GM12875 (cell line): ENCODE measurements around the gene SYNE2.

Source experiments
- H3K4me3 ChIP-seq: one replicate; pipeline ENCODE4 v1.5.1; 2011; ENCODE audit warnings: low read depth, low read length, control low read depth
- TF ChIP-seq, protein P1 (sequence below): IDR thresholded peaks from 2 replicates; pipeline ENCODE4 v1.5.1; 2011; ENCODE audit warnings: low read depth, mild to moderate bottlenecking, control low read depth, inconsistent platforms, low read length, moderate library complexity, borderline replicate concordance; ENCODE audit not compliant: insufficient read depth

Gene SYNE2

DNA sequence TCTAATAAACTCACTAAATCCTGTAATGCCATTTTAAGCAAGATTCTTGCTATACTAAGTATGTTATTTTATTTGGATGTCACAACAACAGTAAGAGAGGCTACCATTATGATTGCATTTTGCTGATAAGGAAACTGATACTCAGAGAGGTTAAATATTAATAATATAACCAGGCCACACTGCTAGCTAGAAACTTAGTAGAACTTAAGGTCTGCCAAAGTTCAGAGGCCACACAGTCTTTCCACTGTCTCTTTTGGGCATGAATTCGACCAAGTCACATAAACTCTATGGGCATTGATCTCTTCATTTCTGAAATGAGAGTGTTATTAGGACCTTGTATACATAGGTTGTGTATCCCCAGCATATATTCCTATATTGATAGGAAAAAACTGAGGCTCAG is 147.9 kb downstream of the SYNE2 start:
- no peak overlapping the region for H3K4me3 ChIP-seq
- TF ChIP-seq, protein P1, sequence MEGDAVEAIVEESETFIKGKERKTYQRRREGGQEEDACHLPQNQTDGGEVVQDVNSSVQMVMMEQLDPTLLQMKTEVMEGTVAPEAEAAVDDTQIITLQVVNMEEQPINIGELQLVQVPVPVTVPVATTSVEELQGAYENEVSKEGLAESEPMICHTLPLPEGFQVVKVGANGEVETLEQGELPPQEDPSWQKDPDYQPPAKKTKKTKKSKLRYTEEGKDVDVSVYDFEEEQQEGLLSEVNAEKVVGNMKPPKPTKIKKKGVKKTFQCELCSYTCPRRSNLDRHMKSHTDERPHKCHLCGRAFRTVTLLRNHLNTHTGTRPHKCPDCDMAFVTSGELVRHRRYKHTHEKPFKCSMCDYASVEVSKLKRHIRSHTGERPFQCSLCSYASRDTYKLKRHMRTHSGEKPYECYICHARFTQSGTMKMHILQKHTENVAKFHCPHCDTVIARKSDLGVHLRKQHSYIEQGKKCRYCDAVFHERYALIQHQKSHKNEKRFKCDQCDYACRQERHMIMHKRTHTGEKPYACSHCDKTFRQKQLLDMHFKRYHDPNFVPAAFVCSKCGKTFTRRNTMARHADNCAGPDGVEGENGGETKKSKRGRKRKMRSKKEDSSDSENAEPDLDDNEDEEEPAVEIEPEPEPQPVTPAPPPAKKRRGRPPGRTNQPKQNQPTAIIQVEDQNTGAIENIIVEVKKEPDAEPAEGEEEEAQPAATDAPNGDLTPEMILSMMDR: no peak

DNA sequence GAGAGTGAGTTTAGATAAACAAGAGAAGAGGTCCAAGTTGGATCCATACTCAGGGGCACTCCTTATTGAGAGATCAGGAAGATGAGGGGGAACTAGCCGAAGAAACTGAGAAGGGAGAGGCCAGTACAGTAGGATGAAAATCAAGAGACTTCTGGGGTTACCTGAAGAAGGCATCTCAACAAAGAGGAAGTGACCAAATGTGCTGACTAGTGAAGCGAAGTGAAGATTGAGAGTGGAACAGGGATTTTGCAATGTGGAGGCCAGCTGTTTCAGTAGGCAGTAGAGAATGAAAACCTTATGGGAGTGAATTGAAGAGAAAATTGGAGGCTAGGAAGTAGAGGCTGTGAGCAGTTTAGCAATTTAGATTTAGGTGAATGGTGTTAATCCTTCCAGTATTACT is 153.0 kb downstream of the SYNE2 start:
- TF ChIP-seq, protein P1: no peak
- no peak overlapping the region for H3K4me3 ChIP-seq

DNA sequence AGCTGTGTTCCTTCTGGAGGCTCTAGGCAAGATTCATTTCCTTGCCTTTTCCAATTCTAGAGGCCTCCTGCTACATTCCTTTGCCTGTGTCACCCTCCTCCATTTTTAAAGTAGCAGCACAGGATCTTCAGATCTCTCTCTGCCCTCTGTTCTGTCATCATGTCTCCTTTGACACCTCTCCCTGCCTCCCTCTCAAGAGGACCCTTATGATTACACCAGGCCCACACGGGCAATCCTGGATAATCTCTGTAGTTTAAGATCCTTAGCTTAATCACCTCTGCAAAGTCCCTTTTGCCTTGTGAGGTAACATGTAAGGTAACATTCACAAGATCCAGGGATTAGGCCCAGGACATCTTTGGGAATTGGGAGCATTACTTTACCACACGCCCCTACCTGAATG is 155.2 kb downstream of the SYNE2 start:
- no peak overlapping the region for H3K4me3 ChIP-seq
- TF ChIP-seq, protein P1: no peak

DNA sequence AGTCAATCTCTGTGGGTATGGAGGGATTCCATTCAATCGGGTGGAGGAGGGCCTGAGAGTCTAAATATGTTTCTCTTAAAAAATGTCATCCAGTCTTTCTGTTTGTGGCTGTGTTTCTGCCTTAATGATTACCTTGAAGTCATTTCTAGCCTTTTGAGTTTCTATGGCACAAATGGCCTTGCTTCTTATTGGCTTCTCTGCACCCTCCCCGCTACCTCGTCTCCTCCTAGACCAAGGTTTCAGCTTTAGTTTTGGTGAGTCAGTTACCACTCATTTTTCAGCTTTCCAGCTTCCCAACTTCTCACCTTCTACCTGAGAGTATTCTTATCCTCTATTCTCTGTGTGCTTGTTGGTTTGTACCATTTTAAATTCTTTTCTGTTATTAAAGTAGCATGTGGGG is 159.2 kb downstream of the SYNE2 start:
- TF ChIP-seq, protein P1: no peak

DNA sequence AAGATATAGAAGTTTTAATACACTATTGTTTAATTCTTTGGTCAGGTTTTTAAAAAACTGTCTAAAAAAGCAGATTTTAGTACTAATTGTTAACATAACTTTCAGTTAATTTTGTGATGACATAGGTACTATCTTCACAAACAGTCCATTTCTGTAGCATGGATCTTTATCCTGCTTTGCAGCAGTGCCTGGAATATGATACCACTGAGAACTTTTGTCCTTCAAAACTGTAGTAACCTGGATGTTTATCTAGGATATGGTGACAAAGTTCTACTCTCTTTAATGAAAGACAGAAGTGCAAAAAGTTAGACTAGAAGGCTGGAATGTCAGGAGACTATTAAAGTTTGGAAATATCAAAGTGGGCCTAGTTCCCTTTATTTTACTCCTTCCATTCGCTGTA is 159.9 kb downstream of the SYNE2 start:
- TF ChIP-seq, protein P1: no peak
- H3K4me3 ChIP-seq: no peak overlapping the region

More for the DNA sequence above, 159.2 kb downstream of the SYNE2 start:
- H3K4me3 ChIP-seq: no peak overlapping the region

DNA sequence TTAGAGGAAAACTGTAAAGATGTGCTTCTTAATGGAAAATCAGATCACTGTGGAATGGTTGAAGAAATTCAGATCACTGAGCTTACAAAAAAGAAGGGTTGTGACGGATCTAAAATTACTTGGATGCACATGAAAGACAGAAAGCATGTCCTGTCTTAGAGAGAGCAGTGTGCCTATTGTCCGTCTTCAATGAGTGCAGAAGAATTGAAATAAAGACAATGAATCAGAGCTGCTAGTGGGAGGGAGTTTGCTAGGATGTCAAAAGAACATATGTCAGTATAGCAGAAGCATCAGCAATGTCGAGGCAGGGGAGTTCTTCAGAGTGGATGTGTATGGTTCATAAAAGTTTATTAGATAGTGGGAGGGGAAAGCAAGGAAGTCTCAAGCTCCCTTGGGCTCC is 172.7 kb downstream of the SYNE2 start:
- no peak overlapping the region for H3K4me3 ChIP-seq
- TF ChIP-seq, protein P1: no peak

DNA sequence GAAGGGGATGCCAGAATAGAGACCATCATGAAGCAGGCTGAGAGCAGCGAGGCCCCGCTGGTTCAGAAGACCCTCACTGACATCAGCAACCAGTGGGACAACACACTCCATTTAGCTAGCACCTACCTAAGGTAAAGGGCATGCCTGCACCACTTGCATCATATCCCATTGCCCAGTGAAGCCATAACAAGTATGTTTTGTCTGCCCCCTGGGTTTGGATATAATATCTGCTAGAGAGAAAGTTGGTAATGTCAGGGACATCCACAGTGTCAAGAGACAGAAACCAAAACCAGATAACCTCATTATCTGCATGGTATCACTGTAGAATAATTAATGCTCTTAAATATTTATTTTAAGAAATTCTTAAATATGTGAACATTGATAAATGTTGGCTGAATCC is 173.8 kb downstream of the SYNE2 start:
- TF ChIP-seq, protein P1: no peak
- no peak overlapping the region for H3K4me3 ChIP-seq
